Omental fat pad (tissue), 4 donors: ENCODE results near the gene SCFD2. TPM values are rescaled to one million over a fixed set of nuclear protein-coding genes. Genes with fewer than 3 reads are reported as not detected.

Source experiments
- ATAC-seq: fragments of 150-250 bp; one replicate; pipeline ENCODE4 v1.9.1; 2016; ENCODE audit warnings: mild to moderate bottlenecking, moderate library complexity; ENCODE audit not compliant: low FRiP score
- DNase-seq: peaks from one replicate; pipeline ENCODE4 v3.0.0-alpha.2; 2019; ENCODE audit warnings: low spot score
- CTCF ChIP-seq, 3 donors: fragments of 450-650 bp; IDR thresholded peaks; one replicate each; pipeline ENCODE4 v1.5.1; 2016 to 2017; ENCODE audit warnings: antibody characterized with exemption in 3 of 3, mild to moderate bottlenecking in 3 of 3, moderate library complexity in 2 of 3
- total RNA-seq, 4 donors: library from RNA; depleted of rRNA; stranded (reverse); fragments of >200 nt; gene quantifications; one replicate each; pipeline ENCODE4 v1.1.0, GENCODE V29; 2016

The SCFD2 gene
- total RNA-seq, 4 donors from 2014 or later = 26.4 to 65.6 (median 28.4) TPM

GRCh38 chr4:53019485-53020382 lies 346.1 kb downstream of the SCFD2 start:
- peak; percentile 80 for ATAC-seq
- DNase-seq = no peak
- no peak for TF ChIP-seq CTCF (IDR thresholded peaks at IDR 0.05)

GRCh38 chr4:53018471-53018870 lies 347.4 kb downstream of the SCFD2 start:
- ATAC-seq (no peak), DNase-seq (no peak)
- no peak for TF ChIP-seq CTCF (IDR thresholded peaks at IDR 0.05)

GRCh38 chr4:53016099-53016820 lies 349.6 kb downstream of the SCFD2 start:
- no peak for TF ChIP-seq CTCF (IDR thresholded peaks at IDR 0.05)
- DNase-seq (no peak), ATAC-seq (no peak)

GRCh38 chr4:53015681-53016080 lies 350.2 kb downstream of the SCFD2 start:
- ATAC-seq = no peak
- DNase-seq = no peak
- TF ChIP-seq CTCF (IDR thresholded peaks at IDR 0.05) = no peak

GRCh38 chr4:53014881-53015280 lies 351.0 kb downstream of the SCFD2 start:
- ATAC-seq = no peak
- TF ChIP-seq CTCF (IDR thresholded peaks at IDR 0.05) = no peak
- DNase-seq = no peak

- no peak for ATAC-seq
- DNase-seq = no peak
- no peak for TF ChIP-seq CTCF (IDR thresholded peaks at IDR 0.05)
Observed at GRCh38 chr4:53013873-53014775, 351.7 kb downstream of the SCFD2 start.
